K562 (cell line): ENCODE measurements around the gene SLC9C2. TPM values are rescaled to one million over a fixed set of nuclear protein-coding genes. Genes with fewer than 3 reads are reported as not detected.
A peak's percentile ranks its signal among the peaks of the same experiment; 100 is the strongest.

Source experiments
- CBFA2T2 ChIP-seq: fragments of 450-650 bp; conservative IDR thresholded peaks from 2 replicates; pipeline ENCODE4 v1.6.1; 2017; ENCODE audit warnings: mild to moderate bottlenecking
- CTCF ChIP-seq, 3 experiments: IDR thresholded peaks in 2 of 3; conservative IDR thresholded peaks in 1 of 3; 2 replicates each; pipeline ENCODE4 v1.5.1; 2011 to 2012; ENCODE audit warnings: low read length in 3 of 3, mild to moderate bottlenecking in 3 of 3, control low read depth in 2 of 3, improper control_type of control experiment in 1 of 3, inconsistent platforms in 1 of 3, low read depth in 1 of 3, mixed read lengths in 1 of 3, moderate library complexity in 1 of 3; ENCODE audit not compliant: insufficient read depth in 2 of 3
- ILK ChIP-seq: fragments of 450-650 bp; IDR thresholded peaks from 2 replicates; pipeline ENCODE4 v1.6.1; 2016; ENCODE audit warnings: missing genetic modification characterization, low read depth, mild to moderate bottlenecking, missing compliant biosample characterization, moderate library complexity, borderline replicate concordance
- JUND ChIP-seq, 2 experiments: IDR thresholded peaks; 2 replicates in 1 of 2; 3 replicates in 1 of 2; pipeline ENCODE4 v1.6.1; 2011; ENCODE audit warnings: borderline replicate concordance in 2 of 2, low read depth in 2 of 2, low read length in 2 of 2, improper control_type of control experiment in 1 of 2, missing biosample characterization in 1 of 2, missing genetic modification characterization in 1 of 2, missing genetic modification reagents in 1 of 2
- KDM1A ChIP-seq, 2 experiments: fragments of 450-650 bp; IDR thresholded peaks; 2 replicates each; pipeline ENCODE4 v1.6.1; 2016; ENCODE audit warnings: mild to moderate bottlenecking in 2 of 2
- MEF2D ChIP-seq: conservative IDR thresholded peaks from 2 replicates; pipeline ENCODE4 v1.6.1; 2016; ENCODE audit warnings: low read depth, missing genetic modification characterization, missing compliant biosample characterization
- MNT ChIP-seq, 2 experiments: fragments of 450-650 bp; conservative IDR thresholded peaks; 2 replicates each; pipeline ENCODE4 v1.6.1; 2017; ENCODE audit warnings: mild to moderate bottlenecking in 2 of 2, moderate library complexity in 2 of 2
- MXI1 ChIP-seq: IDR thresholded peaks from 2 replicates; pipeline ENCODE4 v1.6.1; 2011; ENCODE audit warnings: low read depth, mild to moderate bottlenecking, improper control_type of control experiment, low read length
- NCOA6 ChIP-seq: fragments of 450-650 bp; IDR thresholded peaks from 2 replicates; pipeline ENCODE4 v1.6.1; 2017; ENCODE audit warnings: mild to moderate bottlenecking
- POLR2A ChIP-seq: fragments of 450-650 bp; conservative IDR thresholded peaks from 2 replicates; pipeline ENCODE4 v1.6.1; 2016
- POLR2B ChIP-seq: fragments of 450-650 bp; IDR thresholded peaks from 2 replicates; pipeline ENCODE4 v1.6.1; 2018; ENCODE audit warnings: low read depth; ENCODE audit not compliant: partially characterized antibody
- RBM22 ChIP-seq: fragments of 200-400 bp; formaldehyde crosslinking; IDR thresholded peaks from 2 replicates; pipeline ENCODE4 v1.6.1; 2018; ENCODE audit warnings: low read length, low read depth; ENCODE audit not compliant: poor library complexity, severe bottlenecking
- RFX5 ChIP-seq: IDR thresholded peaks from 2 replicates; pipeline ENCODE4 v1.6.1; 2011; ENCODE audit warnings: low read depth, mild to moderate bottlenecking, improper control_type of control experiment, low read length
- SRF ChIP-seq, 2 experiments: fragments of 250-450, 450-650 bp in 1 of 2; sonication (Bioruptor Pico) in 1 of 2; sonication (generic) in 1 of 2; formaldehyde crosslinking; IDR thresholded peaks; 2 replicates each; pipeline versions ENCODE4 v1.5.0 to v1.5.1; 2020 to 2022; ENCODE audit warnings: mild to moderate bottlenecking in 1 of 2, missing genetic modification reagents in 1 of 2
- ZNF146 ChIP-seq: IDR thresholded peaks from one replicate; pipeline ENCODE4 v1.6.1; 2018; ENCODE audit warnings: missing compliant biosample characterization; ENCODE audit not compliant: unreplicated experiment
- ZNF444 ChIP-seq: fragments of 250-450 bp; sonication (Bioruptor Pico); IDR thresholded peaks from 2 replicates; pipeline ENCODE4 v1.4.0; 2020; ENCODE audit warnings: mild to moderate bottlenecking, moderate library complexity
- ZNF445 ChIP-seq: fragments of 250-450 bp; sonication (Bioruptor Pico); IDR thresholded peaks from 2 replicates; pipeline ENCODE4 v1.4.0; 2020; ENCODE audit warnings: low read depth, mild to moderate bottlenecking, moderate library complexity
- polyA plus RNA-seq, 8 experiments: library from polyadenylated mRNA; depleted of rRNA in 4 of 8; stranded (reverse) in 5 of 8; unstranded in 3 of 8; fragments of >200 nt; fragmentation: Nextera tagmentation in 2 of 8; fragmentation: Illumina TruSeq in 1 of 8; extraction: Ambion mirVana in 2 of 8; extraction: Trizol in 1 of 8; gene quantifications; 2 replicates each; pipeline versions ENCODE4 v1.2.1 to v1.2.3, GENCODE V29; 2011 to 2014; ENCODE audit warnings: inconsistent platforms in 1 of 8, missing spikeins in 1 of 8
- total RNA-seq, 7 experiments: library from RNA; depleted of rRNA in 6 of 7; stranded (reverse); fragments of >200 nt in 6 of 7; fragmentation: Illumina TruSeq in 2 of 7; extraction: Trizol in 2 of 7; gene quantifications; 2 replicates each; pipeline versions ENCODE4 v1.2.1 to v1.2.3, GENCODE V29; 2011 to 2021; ENCODE audit warnings: low replicate concordance in 1 of 7
- TF ChIP-seq, protein P1 (sequence below): sonication (generic); IDR thresholded peaks from 2 replicates; pipeline ENCODE4 v1.6.1; 2016
- TF ChIP-seq, protein P2 (sequence below): fragments of 450-650 bp; IDR thresholded peaks from 2 replicates; pipeline ENCODE4 v1.7.1; 2018; ENCODE audit warnings: mild to moderate bottlenecking, low read depth; ENCODE audit not compliant: partially characterized antibody

SLC9C2 gene
- total and polyA plus RNA-seq, 9 of the 15 experiments (the other 6 are each of a cell fraction or from before 2014, with no cell fraction given), result 0.11 to 0.22 (median 0.15) TPM; not detected in 5

GRCh38 chr1:173489149-173489600, 113.7 kb downstream of the SLC9C2 start (continued):
- TF ChIP-seq ILK (tag), result no peak
- TF ChIP-seq, protein P1, sequence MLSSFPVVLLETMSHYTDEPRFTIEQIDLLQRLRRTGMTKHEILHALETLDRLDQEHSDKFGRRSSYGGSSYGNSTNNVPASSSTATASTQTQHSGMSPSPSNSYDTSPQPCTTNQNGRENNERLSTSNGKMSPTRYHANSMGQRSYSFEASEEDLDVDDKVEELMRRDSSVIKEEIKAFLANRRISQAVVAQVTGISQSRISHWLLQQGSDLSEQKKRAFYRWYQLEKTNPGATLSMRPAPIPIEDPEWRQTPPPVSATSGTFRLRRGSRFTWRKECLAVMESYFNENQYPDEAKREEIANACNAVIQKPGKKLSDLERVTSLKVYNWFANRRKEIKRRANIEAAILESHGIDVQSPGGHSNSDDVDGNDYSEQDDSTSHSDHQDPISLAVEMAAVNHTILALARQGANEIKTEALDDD, result no peak
- TF ChIP-seq MEF2D (tag), result no peak
- TF ChIP-seq KDM1A (IDR thresholded peaks at IDR 0.05), result no peak
- TF ChIP-seq, protein P2, sequence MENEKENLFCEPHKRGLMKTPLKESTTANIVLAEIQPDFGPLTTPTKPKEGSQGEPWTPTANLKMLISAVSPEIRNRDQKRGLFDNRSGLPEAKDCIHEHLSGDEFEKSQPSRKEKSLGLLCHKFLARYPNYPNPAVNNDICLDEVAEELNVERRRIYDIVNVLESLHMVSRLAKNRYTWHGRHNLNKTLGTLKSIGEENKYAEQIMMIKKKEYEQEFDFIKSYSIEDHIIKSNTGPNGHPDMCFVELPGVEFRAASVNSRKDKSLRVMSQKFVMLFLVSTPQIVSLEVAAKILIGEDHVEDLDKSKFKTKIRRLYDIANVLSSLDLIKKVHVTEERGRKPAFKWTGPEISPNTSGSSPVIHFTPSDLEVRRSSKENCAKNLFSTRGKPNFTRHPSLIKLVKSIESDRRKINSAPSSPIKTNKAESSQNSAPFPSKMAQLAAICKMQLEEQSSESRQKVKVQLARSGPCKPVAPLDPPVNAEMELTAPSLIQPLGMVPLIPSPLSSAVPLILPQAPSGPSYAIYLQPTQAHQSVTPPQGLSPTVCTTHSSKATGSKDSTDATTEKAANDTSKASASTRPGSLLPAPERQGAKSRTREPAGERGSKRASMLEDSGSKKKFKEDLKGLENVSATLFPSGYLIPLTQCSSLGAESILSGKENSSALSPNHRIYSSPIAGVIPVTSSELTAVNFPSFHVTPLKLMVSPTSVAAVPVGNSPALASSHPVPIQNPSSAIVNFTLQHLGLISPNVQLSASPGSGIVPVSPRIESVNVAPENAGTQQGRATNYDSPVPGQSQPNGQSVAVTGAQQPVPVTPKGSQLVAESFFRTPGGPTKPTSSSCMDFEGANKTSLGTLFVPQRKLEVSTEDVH, result peak; percentile 26
- no peak for TF ChIP-seq MNT (conservative IDR thresholded peaks at IDR 0.05)
- no peak for TF ChIP-seq ZNF445 (CRISPR knock-in tag)
- no peak for TF ChIP-seq MXI1
- TF ChIP-seq ZNF146, result no peak
- TF ChIP-seq CTCF (IDR thresholded peaks at IDR 0.05 in 2 of 3, conservative IDR thresholded peaks at IDR 0.05 in 1 of 3; ENCODE audit: insufficient read depth in 2 of 3, low read depth in 1 of 3, low read length in 3 of 3), result peak; percentile 34 to 47 (median 45); a peak in 3 of 6 replicates
- peak; percentile 20; the same call in 1 of the 2 replicates for TF ChIP-seq JUND (IDR thresholded peaks at IDR 0.05; ENCODE audit: borderline replicate concordance, low read depth, low read length)
- TF ChIP-seq JUND (tag; IDR thresholded peaks at IDR 0.05; ENCODE audit: borderline replicate concordance, low read depth, low read length), result no peak
- TF ChIP-seq CBFA2T2, result no peak
- no peak for TF ChIP-seq ZNF444 (CRISPR knock-in tag)
- TF ChIP-seq RFX5, result no peak
- TF ChIP-seq POLR2B, result peak; percentile 53
- TF ChIP-seq NCOA6, result no peak
- TF ChIP-seq POLR2A, result peak; percentile 65
- peak; percentile 51 for TF ChIP-seq RBM22
- TF ChIP-seq SRF (CRISPR knock-in tag; IDR thresholded peaks at IDR 0.05), result no peak
